DMS 273 (cell line): Measurements from ENCODE around the gene IL17RC.

Experiments used
- DNase-seq: peaks from one replicate; lab custom pipeline; 2025; ENCODE audit not compliant: unreplicated experiment; lab: John Stamatoyannopoulos, UW

Gene IL17RC

GRCh38 chr3:9942934-9943690 is 26.2 kb downstream of the IL17RC start:
- DNase-seq = no peak

GRCh38 chr3:9944271-9944670 is 27.4 kb downstream of the IL17RC start:
- no peak for DNase-seq

GRCh38 chr3:9945358-9945757 is 28.5 kb downstream of the IL17RC start:
- no peak for DNase-seq

GRCh38 chr3:9946112-9947024 is 29.5 kb downstream of the IL17RC start:
- DNase-seq = peak; percentile 93

- DNase-seq = peak; percentile 86
These were observed 30.4 kb downstream of the IL17RC start for GRCh38 chr3:9947025-9947995.

- DNase-seq = no peak
These were observed 31.7 kb downstream of the IL17RC start for GRCh38 chr3:9948586-9948985.

GRCh38 chr3:9949115-9949514 is 32.2 kb downstream of the IL17RC start:
- DNase-seq = no peak

GRCh38 chr3:9949626-9950025 is 32.7 kb downstream of the IL17RC start:
- DNase-seq = no peak

GRCh38 chr3:9951126-9951525 is 34.2 kb downstream of the IL17RC start:
- DNase-seq = no peak

- DNase-seq = no peak
These were observed 34.7 kb downstream of the IL17RC start for GRCh38 chr3:9951598-9951961.

GRCh38 chr3:9951962-9952805 is 35.3 kb downstream of the IL17RC start, which contains the start of gene PRRT3:
Gene PRRT3, minus strand, starts transcription at chr3:9952408. Its CDS starts 2,293 bp downstream, at chr3:9950115.
- DNase-seq = peak; percentile 65

GRCh38 chr3:9955067-9955502 is 38.2 kb downstream of the IL17RC start:
- peak; percentile 89 for DNase-seq

GRCh38 chr3:9955611-9956352 is 38.9 kb downstream of the IL17RC start:
- peak; percentile 40 for DNase-seq

- peak; percentile 36 for DNase-seq
These were observed 40.3 kb downstream of the IL17RC start for GRCh38 chr3:9957214-9957613.

GRCh38 chr3:9965200-9965875 is 48.4 kb downstream of the IL17RC start:
- DNase-seq = no peak

- DNase-seq = no peak
These were observed 49.9 kb downstream of the IL17RC start for GRCh38 chr3:9966841-9967240.

- no peak for DNase-seq
These were observed 52.7 kb downstream of the IL17RC start for GRCh38 chr3:9969632-9970019.

GRCh38 chr3:9970020-9970652 is 53.2 kb downstream of the IL17RC start:
- no peak for DNase-seq
